ENCODE measurements around the gene NANP.
"Not testable (repeated sequence)": the region's sequence is repeated elsewhere in the genome, so short reads cannot be mapped to it uniquely, and the experiment has no call there.

NANP gene

GRCh38 chr20:25605148-25605547 is 18.7 kb downstream of the NANP start:
- no peak for DNase-seq

GRCh38 chr20:25604611-25605010 is 19.2 kb downstream of the NANP start:
- no peak for DNase-seq

GRCh38 chr20:25602914-25603309 is 20.9 kb downstream of the NANP start:
- not testable (repeated sequence) for DNase-seq

- not testable (repeated sequence) for DNase-seq
Observed at GRCh38 chr20:25602191-25602913, 21.5 kb downstream of the NANP start.

GRCh38 chr20:25601659-25602058 is 22.2 kb downstream of the NANP start:
- DNase-seq = no peak

- no peak for DNase-seq
Observed at GRCh38 chr20:25600632-25601031, 23.2 kb downstream of the NANP start.

- no peak for DNase-seq
Observed at GRCh38 chr20:25592135-25592852, 31.5 kb downstream of the NANP start.

GRCh38 chr20:25590778-25591177 is 33.0 kb downstream of the NANP start:
- not testable (repeated sequence) for DNase-seq

GRCh38 chr20:25588491-25588890 is 35.3 kb downstream of the NANP start:
- DNase-seq = no peak

- no peak for DNase-seq
Observed at GRCh38 chr20:25587536-25587935, 36.3 kb downstream of the NANP start.

GRCh38 chr20:25586877-25587276 is 36.9 kb downstream of the NANP start:
- no peak for DNase-seq

GRCh38 chr20:25584905-25585704 is 38.7 kb downstream of the NANP start, which contains the start of gene NINL:
Gene NINL (minus strand): TSS chr20:25585531. CDS start chr20:25526587, 58,944 bp downstream.
- DNase-seq = no peak

GRCh38 chr20:25583607-25584006 is 40.2 kb downstream of the NANP start:
- not testable (repeated sequence) for DNase-seq

- no peak for DNase-seq
Observed at GRCh38 chr20:25580711-25581110, 43.1 kb downstream of the NANP start.

GRCh38 chr20:25579081-25579770 is 44.6 kb downstream of the NANP start:
- DNase-seq = no peak

- no peak for DNase-seq
Observed at GRCh38 chr20:25576783-25577530, 46.9 kb downstream of the NANP start.

GRCh38 chr20:25574411-25574810 is 49.4 kb downstream of the NANP start:
- no peak for DNase-seq

- no peak for DNase-seq
Observed at GRCh38 chr20:25573288-25574251, 50.2 kb downstream of the NANP start.

- no peak for DNase-seq
Observed at GRCh38 chr20:25571817-25572216, 52.0 kb downstream of the NANP start.

- no peak for DNase-seq
Observed at GRCh38 chr20:25571240-25571639, 52.6 kb downstream of the NANP start.

- DNase-seq = no peak
Observed at GRCh38 chr20:25570148-25570530, 53.7 kb downstream of the NANP start.
